ENCODE results near the gene TXLNA. TPM values are rescaled to one million over a fixed set of nuclear protein-coding genes. Genes with fewer than 3 reads are reported as not detected.

The TXLNA gene
- total RNA-seq, 1 donor from 2014 or later: 65.3 TPM

GRCh38 chr1:32208891-32209328 is 29.4 kb downstream of the TXLNA start, which contains the start of gene DCDC2B:
Gene DCDC2B (plus strand): TSS chr1:32209089. CDS start chr1:32209094, 5 bp downstream.
- H3K4me3 Mint-ChIP-seq (ENCODE audit: unreplicated experiment): no peak within 1 kb of the TSS
- H3K9me3 Mint-ChIP-seq (ENCODE audit: unreplicated experiment): no peaks in the 10 kb centered on the region
- H3K27me3 Mint-ChIP-seq (ENCODE audit: unreplicated experiment): peaks cover 9% of the 10 kb centered on the region
- TF ChIP-seq CTCF (IDR thresholded peaks at IDR 0.05; ENCODE audit: unreplicated experiment): no peak
- H3K4me1 Mint-ChIP-seq (ENCODE audit: unreplicated experiment): peaks cover 7% of the 10 kb centered on the region
- no peak for DNase-seq (ENCODE audit: low spot score)
- H3K36me3 Mint-ChIP-seq (ENCODE audit: low read depth, unreplicated experiment): no peaks in the 10 kb centered on the region
- no peak within 1 kb of the TSS for H3K27ac Mint-ChIP-seq (ENCODE audit: unreplicated experiment)

GRCh38 chr1:32215629-32216480 is 36.4 kb downstream of the TXLNA start:
- Mint-ChIP-seq H3K4me3 (ENCODE audit: unreplicated experiment) (no peak overlapping the region), H3K4me1 (ENCODE audit: unreplicated experiment) (peaks cover 11% of the 10 kb centered on the region), H3K36me3 (ENCODE audit: low read depth, unreplicated experiment) (peaks cover 8% of the 10 kb centered on the region), H3K27me3 (ENCODE audit: unreplicated experiment) (peaks cover 6% of the 10 kb centered on the region), H3K9me3 (ENCODE audit: unreplicated experiment) (no peaks in the 10 kb centered on the region), H3K27ac (ENCODE audit: unreplicated experiment) (peak overlapping the region; percentile 67)
- DNase-seq (ENCODE audit: low spot score): peak; percentile 84
- TF ChIP-seq CTCF (IDR thresholded peaks at IDR 0.05; ENCODE audit: unreplicated experiment): peak; percentile 44

GRCh38 chr1:32216566-32216965 is 37.1 kb downstream of the TXLNA start:
- no peak for TF ChIP-seq CTCF (IDR thresholded peaks at IDR 0.05; ENCODE audit: unreplicated experiment)
- no peak overlapping the region for H3K4me3 Mint-ChIP-seq (ENCODE audit: unreplicated experiment)
- H3K27me3 Mint-ChIP-seq (ENCODE audit: unreplicated experiment): peaks cover 6% of the 10 kb centered on the region
- H3K9me3 Mint-ChIP-seq (ENCODE audit: unreplicated experiment): no peaks in the 10 kb centered on the region
- no peak for DNase-seq (ENCODE audit: low spot score)
- peaks cover 8% of the 10 kb centered on the region for H3K36me3 Mint-ChIP-seq (ENCODE audit: low read depth, unreplicated experiment)
- H3K4me1 Mint-ChIP-seq (ENCODE audit: unreplicated experiment): peaks cover 18% of the 10 kb centered on the region
- H3K27ac Mint-ChIP-seq (ENCODE audit: unreplicated experiment): peak overlapping the region; percentile 67

- Mint-ChIP-seq H3K27ac (ENCODE audit: unreplicated experiment) (no peak overlapping the region), H3K4me3 (ENCODE audit: unreplicated experiment) (peak overlapping the region; percentile 47)
These were observed 39.5 kb downstream of the TXLNA start for GRCh38 chr1:32219022-32219421.

More at GRCh38 chr1:32219022-32219421, 39.5 kb downstream of the TXLNA start:
- peaks cover 10% of the 10 kb centered on the region for H3K36me3 Mint-ChIP-seq (ENCODE audit: low read depth, unreplicated experiment)
- TF ChIP-seq CTCF (IDR thresholded peaks at IDR 0.05; ENCODE audit: unreplicated experiment): no peak
- H3K27me3 Mint-ChIP-seq (ENCODE audit: unreplicated experiment): peaks cover 9% of the 10 kb centered on the region
- no peaks in the 10 kb centered on the region for H3K9me3 Mint-ChIP-seq (ENCODE audit: unreplicated experiment)
- DNase-seq (ENCODE audit: low spot score): no peak
- H3K4me1 Mint-ChIP-seq (ENCODE audit: unreplicated experiment): peaks cover 21% of the 10 kb centered on the region

Measured in endothelial cell (in vitro differentiated cells).